Panc1 (cell line): Measurements from ENCODE around the gene RNASEH1. TPM values are rescaled to one million over a fixed set of nuclear protein-coding genes. Genes with fewer than 3 reads are reported as not detected.

ENCODE experiments used
- ATAC-seq: fragments of 200-7000 bp; cut with Tn5 transposase; 2 replicates; pipeline ENCODE4 v1.9.1; 2020; ENCODE audit warnings: mild to moderate bottlenecking, moderate library complexity
- BruUV-seq: library from RNA; stranded (reverse); fragments of 400-500 nt; replicated peaks from 2 replicates; lab custom pipeline; 2021; lab: Mats Ljungman, UMichigan
- CTCF ChIA-PET: fragments of 300-600 bp; sonication (Branson Sonifier 250); formaldehyde crosslinking; loops from one replicate; lab custom pipeline; 2022; ENCODE audit warnings: antibody characterized with exemption; lab: Charles Lee
- POLR2A ChIA-PET: fragments of 300-600 bp; sonication (Branson Sonifier 250); formaldehyde crosslinking; loops from one replicate; lab custom pipeline; 2022; ENCODE audit warnings: antibody characterized with exemption; lab: Charles Lee
- DNase-seq: peaks from one replicate; pipeline ENCODE4 v3.0.0-alpha.2; 2010; ENCODE audit warnings: low read depth, low spot score
- H3K27ac ChIP-seq: 2 replicates; pipeline ENCODE4 v1.5.1; 2011; ENCODE audit warnings: mild to moderate bottlenecking, low read length, inconsistent platforms
- H3K27me3 ChIP-seq: fragments of 200-500 bp; sonication (Bioruptor generic); 2 replicates; pipeline ENCODE4 v1.6.0; 2014; ENCODE audit warnings: low read length, inconsistent platforms; ENCODE audit not compliant: control insufficient read depth, insufficient read depth
- H3K36me3 ChIP-seq: fragments of 200-500 bp; sonication (Bioruptor generic); 2 replicates; pipeline ENCODE4 v1.5.1; 2014; ENCODE audit warnings: inconsistent platforms, mild to moderate bottlenecking, low read length, moderate library complexity; ENCODE audit not compliant: control insufficient read depth, insufficient read depth
- H3K4me1 ChIP-seq: 2 replicates; pipeline ENCODE4 v1.5.1; 2011; ENCODE audit warnings: inconsistent platforms, mild to moderate bottlenecking, low read length, moderate library complexity; ENCODE audit not compliant: control insufficient read depth, insufficient read depth
- H3K4me3 ChIP-seq, 2 experiments: 2 replicates each; pipeline ENCODE4 v1.5.1; 2011 to 2012; ENCODE audit warnings: low read depth in 2 of 2, low read length in 2 of 2, mild to moderate bottlenecking in 2 of 2, inconsistent platforms in 1 of 2, moderate library complexity in 1 of 2
- H3K9me3 ChIP-seq: fragments of 200-500 bp; sonication (Bioruptor generic); 2 replicates; pipeline ENCODE4 v1.5.1; 2014; ENCODE audit warnings: low read depth, mild to moderate bottlenecking, inconsistent platforms, low read length, moderate library complexity; ENCODE audit not compliant: control insufficient read depth, insufficient read depth
- POLR2AphosphoS5 ChIP-seq: IDR thresholded peaks from 2 replicates; pipeline ENCODE4 v1.6.1; 2012; ENCODE audit warnings: mild to moderate bottlenecking, low read depth, low read length, moderate library complexity
- SIN3A ChIP-seq: IDR thresholded peaks from 2 replicates; pipeline ENCODE4 v1.6.1; 2012; ENCODE audit warnings: low read depth, mild to moderate bottlenecking, low read length, moderate library complexity, borderline replicate concordance; ENCODE audit not compliant: insufficient read depth
- TCF7L2 ChIP-seq: IDR thresholded peaks from 2 replicates; pipeline ENCODE4 v1.6.1; 2011; ENCODE audit warnings: mild to moderate bottlenecking, low read depth, low read length, inconsistent platforms
- in situ Hi-C: cut with HindIII; loops from 2 replicates; pipeline ENCODE4 v1.10.0; 2016; ENCODE audit warnings: low sequenced_read_pairs, low pct_unique_long_range_greater_than_20kb
- intact Hi-C: fragments of 100-400 bp; cut with micrococcal nuclease; formaldehyde crosslinking; loops from one replicate; pipeline ENCODE4 v1.10.0; 2022; ENCODE audit not compliant: unreplicated experiment
- total RNA-seq: library from RNA; stranded (reverse); gene quantifications from one replicate; pipeline ENCODE4 v1.2.1, GENCODE V29; 2021; ENCODE audit not compliant: unreplicated experiment
- TF ChIP-seq, protein P1 (sequence below): fragments of 450-650 bp; IDR thresholded peaks from 2 replicates; pipeline ENCODE4 v1.5.1; 2017; ENCODE audit warnings: mild to moderate bottlenecking
- TF ChIP-seq, protein P2 (sequence below), 2 experiments: IDR thresholded peaks; 2 replicates each; pipeline ENCODE4 v1.6.1; 2011 to 2012; ENCODE audit warnings: low read depth in 2 of 2, control low read depth in 1 of 2, low read length in 1 of 2, mild to moderate bottlenecking in 1 of 2, moderate library complexity in 1 of 2; ENCODE audit not compliant: insufficient read depth in 1 of 2

Gene RNASEH1
- total RNA-seq, 1 experiment from 2014 or later, result 43.7 TPM

DNA sequence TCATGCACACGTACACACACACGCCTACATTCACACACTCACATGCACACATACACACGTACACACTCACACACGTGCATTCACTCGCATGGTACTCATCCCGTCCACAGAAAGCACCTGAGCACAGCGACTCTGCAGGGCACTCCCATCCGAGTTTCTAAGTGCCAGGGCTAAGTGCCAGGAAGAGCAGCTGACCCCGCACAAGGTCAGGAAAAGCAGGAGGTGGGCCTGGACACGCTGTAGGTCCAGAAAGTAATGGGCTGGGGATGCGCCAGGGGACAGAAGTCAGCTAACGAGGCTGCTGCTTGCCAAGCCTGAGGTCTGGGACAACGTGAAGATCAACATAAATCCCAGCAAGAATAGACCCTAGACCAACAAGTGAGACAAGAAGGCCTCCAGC is 54.6 kb downstream of the RNASEH1 start:
- ChIA-PET POLR2A (no interaction called here), CTCF (no interaction called here)
- in situ Hi-C loops (no loop called here), intact Hi-C loops (no loop called here)
- Histone ChIP-seq H3K9me3 (no peaks in the 10 kb centered on the region), H3K4me3 (no peak overlapping the region), H3K36me3 (no peaks in the 10 kb centered on the region), H3K4me1 (no peaks in the 10 kb centered on the region), H3K27me3 (no peaks in the 10 kb centered on the region), H3K27ac (no peak overlapping the region)
- BruUV-seq, result no TSS peak
- ATAC-seq (no peak), DNase-seq (no peak)
- TF ChIP-seq POLR2AphosphoS5 (no peak), TCF7L2 (no peak), SIN3A (no peak)
- TF ChIP-seq, protein P1, sequence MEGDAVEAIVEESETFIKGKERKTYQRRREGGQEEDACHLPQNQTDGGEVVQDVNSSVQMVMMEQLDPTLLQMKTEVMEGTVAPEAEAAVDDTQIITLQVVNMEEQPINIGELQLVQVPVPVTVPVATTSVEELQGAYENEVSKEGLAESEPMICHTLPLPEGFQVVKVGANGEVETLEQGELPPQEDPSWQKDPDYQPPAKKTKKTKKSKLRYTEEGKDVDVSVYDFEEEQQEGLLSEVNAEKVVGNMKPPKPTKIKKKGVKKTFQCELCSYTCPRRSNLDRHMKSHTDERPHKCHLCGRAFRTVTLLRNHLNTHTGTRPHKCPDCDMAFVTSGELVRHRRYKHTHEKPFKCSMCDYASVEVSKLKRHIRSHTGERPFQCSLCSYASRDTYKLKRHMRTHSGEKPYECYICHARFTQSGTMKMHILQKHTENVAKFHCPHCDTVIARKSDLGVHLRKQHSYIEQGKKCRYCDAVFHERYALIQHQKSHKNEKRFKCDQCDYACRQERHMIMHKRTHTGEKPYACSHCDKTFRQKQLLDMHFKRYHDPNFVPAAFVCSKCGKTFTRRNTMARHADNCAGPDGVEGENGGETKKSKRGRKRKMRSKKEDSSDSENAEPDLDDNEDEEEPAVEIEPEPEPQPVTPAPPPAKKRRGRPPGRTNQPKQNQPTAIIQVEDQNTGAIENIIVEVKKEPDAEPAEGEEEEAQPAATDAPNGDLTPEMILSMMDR, result no peak
- TF ChIP-seq, protein P2, sequence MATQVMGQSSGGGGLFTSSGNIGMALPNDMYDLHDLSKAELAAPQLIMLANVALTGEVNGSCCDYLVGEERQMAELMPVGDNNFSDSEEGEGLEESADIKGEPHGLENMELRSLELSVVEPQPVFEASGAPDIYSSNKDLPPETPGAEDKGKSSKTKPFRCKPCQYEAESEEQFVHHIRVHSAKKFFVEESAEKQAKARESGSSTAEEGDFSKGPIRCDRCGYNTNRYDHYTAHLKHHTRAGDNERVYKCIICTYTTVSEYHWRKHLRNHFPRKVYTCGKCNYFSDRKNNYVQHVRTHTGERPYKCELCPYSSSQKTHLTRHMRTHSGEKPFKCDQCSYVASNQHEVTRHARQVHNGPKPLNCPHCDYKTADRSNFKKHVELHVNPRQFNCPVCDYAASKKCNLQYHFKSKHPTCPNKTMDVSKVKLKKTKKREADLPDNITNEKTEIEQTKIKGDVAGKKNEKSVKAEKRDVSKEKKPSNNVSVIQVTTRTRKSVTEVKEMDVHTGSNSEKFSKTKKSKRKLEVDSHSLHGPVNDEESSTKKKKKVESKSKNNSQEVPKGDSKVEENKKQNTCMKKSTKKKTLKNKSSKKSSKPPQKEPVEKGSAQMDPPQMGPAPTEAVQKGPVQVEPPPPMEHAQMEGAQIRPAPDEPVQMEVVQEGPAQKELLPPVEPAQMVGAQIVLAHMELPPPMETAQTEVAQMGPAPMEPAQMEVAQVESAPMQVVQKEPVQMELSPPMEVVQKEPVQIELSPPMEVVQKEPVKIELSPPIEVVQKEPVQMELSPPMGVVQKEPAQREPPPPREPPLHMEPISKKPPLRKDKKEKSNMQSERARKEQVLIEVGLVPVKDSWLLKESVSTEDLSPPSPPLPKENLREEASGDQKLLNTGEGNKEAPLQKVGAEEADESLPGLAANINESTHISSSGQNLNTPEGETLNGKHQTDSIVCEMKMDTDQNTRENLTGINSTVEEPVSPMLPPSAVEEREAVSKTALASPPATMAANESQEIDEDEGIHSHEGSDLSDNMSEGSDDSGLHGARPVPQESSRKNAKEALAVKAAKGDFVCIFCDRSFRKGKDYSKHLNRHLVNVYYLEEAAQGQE (IDR thresholded peaks at IDR 0.05; ENCODE audit: insufficient read depth in 1 of 2, low read depth in 2 of 2, low read length in 1 of 2), result no peak

DNA sequence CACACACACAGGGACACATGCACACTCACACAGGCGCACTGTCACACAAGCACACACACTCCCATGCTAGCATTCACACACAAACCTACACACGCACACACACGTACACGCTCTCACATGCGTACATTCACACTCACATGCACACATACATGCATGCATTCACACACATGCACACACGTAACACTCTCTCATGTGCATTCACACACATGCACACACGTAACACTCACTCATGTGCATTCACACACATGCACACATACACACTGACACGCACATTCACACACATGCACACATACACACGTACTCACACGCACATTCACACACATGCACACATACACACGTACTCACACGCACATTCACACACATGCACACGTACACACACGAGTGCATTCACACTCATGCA is 55.1 kb downstream of the RNASEH1 start:
- Histone ChIP-seq H3K9me3 (no peaks in the 10 kb centered on the region), H3K4me3 (no peak overlapping the region), H3K27ac (no peak overlapping the region), H3K4me1 (no peaks in the 10 kb centered on the region), H3K27me3 (no peaks in the 10 kb centered on the region), H3K36me3 (no peaks in the 10 kb centered on the region; the same call in 1 of the 2 replicates)
- DNase-seq, result no peak
- ChIA-PET CTCF (no interaction called here), POLR2A (no interaction called here)
- BruUV-seq, result no TSS peak
- ATAC-seq, result no peak
- in situ Hi-C loops, result no loop called here
- intact Hi-C loops, result no loop called here
- TF ChIP-seq POLR2AphosphoS5, result no peak

DNA sequence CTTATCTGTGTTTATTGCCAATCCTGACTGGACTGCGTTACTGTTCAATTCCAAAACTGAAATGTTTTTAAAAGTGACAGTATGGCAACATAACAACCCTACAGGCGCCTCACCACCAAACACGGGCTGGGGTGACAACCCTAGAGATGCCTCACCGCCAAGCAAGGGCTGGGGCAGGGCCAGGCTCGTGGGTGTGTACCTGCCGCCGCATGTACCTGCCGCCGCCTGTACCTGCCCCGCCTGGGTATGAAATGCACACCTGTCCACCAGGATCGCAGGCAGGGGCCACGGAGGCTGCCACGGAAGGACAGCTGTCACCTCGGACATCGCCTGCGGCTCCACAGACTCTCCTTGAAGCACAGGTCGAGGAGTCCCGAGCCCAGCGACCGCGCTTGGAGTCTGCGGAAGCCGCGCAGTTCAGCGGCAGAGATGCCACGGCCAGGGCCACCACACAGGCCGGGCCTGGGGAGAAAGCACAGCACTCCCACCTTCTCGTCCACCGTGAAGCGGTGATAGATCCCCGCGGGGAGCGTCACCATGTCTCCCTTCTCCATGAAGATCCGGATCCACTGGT is 57.7 kb downstream of the RNASEH1 start:
- POLR2A ChIA-PET, result no interaction called here
- Histone ChIP-seq H3K27me3 (no peaks in the 10 kb centered on the region), H3K27ac (no peak overlapping the region), H3K9me3 (no peaks in the 10 kb centered on the region), H3K4me1 (no peaks in the 10 kb centered on the region), H3K36me3 (no peaks in the 10 kb centered on the region; the same call in 1 of the 2 replicates), H3K4me3 (no peak overlapping the region)
- no TSS peak for BruUV-seq
- CTCF ChIA-PET, result no interaction called here
- ATAC-seq, result no peak
- intact Hi-C loops (no loop called here), in situ Hi-C loops (no loop called here)
- DNase-seq, result no peak
- TF ChIP-seq TCF7L2 (no peak), SIN3A (no peak), POLR2AphosphoS5 (no peak)
- TF ChIP-seq, protein P1, result no peak
- TF ChIP-seq, protein P2 (IDR thresholded peaks at IDR 0.05; ENCODE audit: insufficient read depth in 1 of 2, low read depth in 2 of 2, low read length in 1 of 2), result no peak
